ENCODE measurements around the gene TNFRSF4. TPM values are rescaled to one million over a fixed set of nuclear protein-coding genes. Genes with fewer than 3 reads are reported as not detected.

TNFRSF4 gene
- total RNA-seq, 1 donor from 2014 or later = 0.19 TPM

GRCh38 chr1:1243807-1244191 lies 29.8 kb upstream of the TNFRSF4 start:
- H3K9me3 Mint-ChIP-seq = no peaks in the 10 kb centered on the region
- no peak overlapping the region for H3K4me3 Mint-ChIP-seq
- H3K27ac Mint-ChIP-seq (ENCODE audit: unreplicated experiment) = no peak overlapping the region
- no peaks in the 10 kb centered on the region for H3K36me3 Mint-ChIP-seq (ENCODE audit: low read depth)
- TF ChIP-seq CTCF (conservative IDR thresholded peaks at IDR 0.05) = no peak
- no peaks in the 10 kb centered on the region for H3K4me1 Mint-ChIP-seq
- peaks cover 18% of the 10 kb centered on the region for H3K27me3 Mint-ChIP-seq (ENCODE audit: low read depth)
- DNase-seq (ENCODE audit: low read depth, low spot score) = no peak

GRCh38 chr1:1243266-1243660 lies 29.3 kb upstream of the TNFRSF4 start:
- no peak overlapping the region for H3K4me3 Mint-ChIP-seq
- no peak overlapping the region for H3K27ac Mint-ChIP-seq (ENCODE audit: unreplicated experiment)
- H3K9me3 Mint-ChIP-seq = no peaks in the 10 kb centered on the region
- no peak for TF ChIP-seq CTCF (conservative IDR thresholded peaks at IDR 0.05)
- H3K36me3 Mint-ChIP-seq (ENCODE audit: low read depth) = no peaks in the 10 kb centered on the region
- no peak for DNase-seq (ENCODE audit: low read depth, low spot score)
- no peaks in the 10 kb centered on the region for H3K4me1 Mint-ChIP-seq
- H3K27me3 Mint-ChIP-seq (ENCODE audit: low read depth) = peaks cover 18% of the 10 kb centered on the region

- no peaks in the 10 kb centered on the region for H3K4me1 Mint-ChIP-seq
- peaks cover 14% of the 10 kb centered on the region for H3K27me3 Mint-ChIP-seq (ENCODE audit: low read depth)
- no peak overlapping the region for H3K27ac Mint-ChIP-seq (ENCODE audit: unreplicated experiment)
- no peak for TF ChIP-seq CTCF (conservative IDR thresholded peaks at IDR 0.05)
- no peaks in the 10 kb centered on the region for H3K9me3 Mint-ChIP-seq
- no peaks in the 10 kb centered on the region for H3K36me3 Mint-ChIP-seq (ENCODE audit: low read depth)
- DNase-seq (ENCODE audit: low read depth, low spot score) = no peak
- no peak overlapping the region for H3K4me3 Mint-ChIP-seq
Observed at GRCh38 chr1:1242461-1243265, 28.7 kb upstream of the TNFRSF4 start.

- Mint-ChIP-seq H3K27ac (ENCODE audit: unreplicated experiment) (no peak overlapping the region), H3K36me3 (ENCODE audit: low read depth) (no peaks in the 10 kb centered on the region), H3K4me3 (no peak overlapping the region), H3K27me3 (ENCODE audit: low read depth) (peaks cover 7% of the 10 kb centered on the region), H3K9me3 (no peaks in the 10 kb centered on the region), H3K4me1 (no peaks in the 10 kb centered on the region)
- no peak for TF ChIP-seq CTCF (conservative IDR thresholded peaks at IDR 0.05)
- no peak for DNase-seq (ENCODE audit: low read depth, low spot score)
Observed at GRCh38 chr1:1241588-1242219, 27.8 kb upstream of the TNFRSF4 start.

- DNase-seq (ENCODE audit: low read depth, low spot score) = no peak
- Mint-ChIP-seq H3K9me3 (no peaks in the 10 kb centered on the region), H3K27ac (ENCODE audit: unreplicated experiment) (no peak overlapping the region), H3K4me1 (no peaks in the 10 kb centered on the region), H3K27me3 (ENCODE audit: low read depth) (peaks cover 7% of the 10 kb centered on the region), H3K4me3 (no peak overlapping the region), H3K36me3 (ENCODE audit: low read depth) (no peaks in the 10 kb centered on the region)
- TF ChIP-seq CTCF (conservative IDR thresholded peaks at IDR 0.05) = no peak
Observed at GRCh38 chr1:1240822-1241587, 27.1 kb upstream of the TNFRSF4 start.
